ENCODE data around the gene POLR3B.

- TF ChIP-seq POLR2A (IDR thresholded peaks at IDR 0.05): no peak
- TF ChIP-seq, protein P1, sequence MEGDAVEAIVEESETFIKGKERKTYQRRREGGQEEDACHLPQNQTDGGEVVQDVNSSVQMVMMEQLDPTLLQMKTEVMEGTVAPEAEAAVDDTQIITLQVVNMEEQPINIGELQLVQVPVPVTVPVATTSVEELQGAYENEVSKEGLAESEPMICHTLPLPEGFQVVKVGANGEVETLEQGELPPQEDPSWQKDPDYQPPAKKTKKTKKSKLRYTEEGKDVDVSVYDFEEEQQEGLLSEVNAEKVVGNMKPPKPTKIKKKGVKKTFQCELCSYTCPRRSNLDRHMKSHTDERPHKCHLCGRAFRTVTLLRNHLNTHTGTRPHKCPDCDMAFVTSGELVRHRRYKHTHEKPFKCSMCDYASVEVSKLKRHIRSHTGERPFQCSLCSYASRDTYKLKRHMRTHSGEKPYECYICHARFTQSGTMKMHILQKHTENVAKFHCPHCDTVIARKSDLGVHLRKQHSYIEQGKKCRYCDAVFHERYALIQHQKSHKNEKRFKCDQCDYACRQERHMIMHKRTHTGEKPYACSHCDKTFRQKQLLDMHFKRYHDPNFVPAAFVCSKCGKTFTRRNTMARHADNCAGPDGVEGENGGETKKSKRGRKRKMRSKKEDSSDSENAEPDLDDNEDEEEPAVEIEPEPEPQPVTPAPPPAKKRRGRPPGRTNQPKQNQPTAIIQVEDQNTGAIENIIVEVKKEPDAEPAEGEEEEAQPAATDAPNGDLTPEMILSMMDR (IDR thresholded peaks at IDR 0.05): no peak
Measured at GRCh38 chr12:106332536-106332935, 25.0 kb upstream of the POLR3B start.
